Measurements from ENCODE around the gene QSOX2. TPM values are rescaled to one million over a fixed set of nuclear protein-coding genes. Genes with fewer than 3 reads are reported as not detected.

Gene QSOX2
- total RNA-seq, 1 donor from 2014 or later = 20.7 TPM

- no peak for DNase-seq (ENCODE audit: low read depth)
These were observed 6.7 kb upstream of the QSOX2 start for GRCh38 chr9:136252281-136252680.

- no peak for DNase-seq (ENCODE audit: low read depth)
These were observed 5.9 kb upstream of the QSOX2 start for GRCh38 chr9:136251264-136252115.

GRCh38 chr9:136250676-136251075 is 5.1 kb upstream of the QSOX2 start:
- DNase-seq (ENCODE audit: low read depth) = no peak

- no peak for DNase-seq (ENCODE audit: low read depth)
These were observed 4.4 kb upstream of the QSOX2 start for GRCh38 chr9:136249877-136250559.

- DNase-seq (ENCODE audit: low read depth) = no peak
These were observed 3.6 kb upstream of the QSOX2 start for GRCh38 chr9:136248951-136249876.

GRCh38 chr9:136247947-136248637 is 2.5 kb upstream of the QSOX2 start:
- DNase-seq (ENCODE audit: low read depth) = no peak

GRCh38 chr9:136247551-136247916 is 1.9 kb upstream of the QSOX2 start:
- no peak for DNase-seq (ENCODE audit: low read depth)

GRCh38 chr9:136246849-136247550 is 1.4 kb upstream of the QSOX2 start:
- no peak for DNase-seq (ENCODE audit: low read depth)

GRCh38 chr9:136244969-136245218 is 718 bp downstream of the QSOX2 start:
- DNase-seq (ENCODE audit: low read depth) = no peak

GRCh38 chr9:136244122-136244968 is 1.3 kb downstream of the QSOX2 start:
- no peak for DNase-seq (ENCODE audit: low read depth)

GRCh38 chr9:136243631-136244030 is 2.0 kb downstream of the QSOX2 start:
- DNase-seq (ENCODE audit: low read depth) = no peak

- DNase-seq (ENCODE audit: low read depth) = no peak
These were observed 2.6 kb downstream of the QSOX2 start for GRCh38 chr9:136242918-136243525.

- DNase-seq (ENCODE audit: low read depth) = no peak
These were observed 3.4 kb downstream of the QSOX2 start for GRCh38 chr9:136242248-136242647.

- no peak for DNase-seq (ENCODE audit: low read depth)
These were observed 4.1 kb downstream of the QSOX2 start for GRCh38 chr9:136241542-136241941.

GRCh38 chr9:136240941-136241340 is 4.7 kb downstream of the QSOX2 start:
- DNase-seq (ENCODE audit: low read depth) = no peak

- peak; percentile 61 for DNase-seq (ENCODE audit: low read depth)
These were observed 5.7 kb downstream of the QSOX2 start for GRCh38 chr9:136239983-136240330.

- DNase-seq (ENCODE audit: low read depth) = no peak
These were observed 6.3 kb downstream of the QSOX2 start for GRCh38 chr9:136239135-136239982.

GRCh38 chr9:136238342-136238732 is 7.3 kb downstream of the QSOX2 start:
- DNase-seq (ENCODE audit: low read depth) = peak; percentile 6

Data from myocyte (in vitro differentiated cells).